ENCODE data around the gene KCNIP3. TPM values are rescaled to one million over a fixed set of nuclear protein-coding genes. Genes with fewer than 3 reads are reported as not detected.

KCNIP3 gene
- total and polyA plus RNA-seq, 4 donors, result 0.26 to 1.1 (median 0.62) TPM

GRCh38 chr2:95261602-95262001 is 35.5 kb upstream of the KCNIP3 start:
- H3K9ac ChIP-seq (ENCODE audit: low read depth in 1 of 2, low read length in 2 of 2), result no peak overlapping the region

GRCh38 chr2:95262896-95263542 is 34.1 kb upstream of the KCNIP3 start:
- Histone ChIP-seq H3K36me3 (ENCODE audit: control insufficient read depth in 4 of 4, insufficient read depth in 3 of 4, low read depth in 1 of 4, low read length in 3 of 4) (no peaks in the 10 kb centered on the region), H3K9ac (ENCODE audit: low read depth in 1 of 2, low read length in 2 of 2) (no peak overlapping the region), H3K4me3 (ENCODE audit: low read depth in 1 of 3, low read length in 3 of 3) (no peak overlapping the region), H3K4me1 (ENCODE audit: control insufficient read depth in 4 of 4, insufficient read depth in 4 of 4, low read length in 3 of 4) (peaks cover 0 to 1% (median under 1%) of the 10 kb centered on the region in 4 donors), H3K27me3 (ENCODE audit: control insufficient read depth in 4 of 4, insufficient read depth in 4 of 4, low read length in 3 of 4) (no peaks in the 10 kb centered on the region), H3K27ac (ENCODE audit: low read depth in 1 of 2, low read length in 2 of 2) (no peak overlapping the region), H3K9me3 (ENCODE audit: control insufficient read depth in 4 of 4, low read length in 3 of 4) (no peaks in the 10 kb centered on the region)
- peak; percentile 21 for DNase-seq (ENCODE audit: low spot score)
- TF ChIP-seq HNF4A (conservative IDR thresholded peaks at IDR 0.05), result no peak
- no peak for TF ChIP-seq RXRA (IDR thresholded peaks at IDR 0.05)
- no peak for TF ChIP-seq TAF1 (conservative IDR thresholded peaks at IDR 0.05)
- no peak for TF ChIP-seq ATF3 (IDR thresholded peaks at IDR 0.05)
- no peak for TF ChIP-seq GABPA (IDR thresholded peaks at IDR 0.05 in 1 of 2, conservative IDR thresholded peaks at IDR 0.05 in 1 of 2)
- TF ChIP-seq HNF4G (IDR thresholded peaks at IDR 0.05), result no peak
- no peak for TF ChIP-seq ZBTB33 (IDR thresholded peaks at IDR 0.05)
- TF ChIP-seq FOXA2 (IDR thresholded peaks at IDR 0.05), result no peak
- TF ChIP-seq RAD21 (IDR thresholded peaks at IDR 0.05), result no peak
- WGBS, result 91% methylated on average over 2 of the region's 2 CpGs

More at GRCh38 chr2:95261602-95262001, 35.5 kb upstream of the KCNIP3 start:
- peak; percentile 27 for DNase-seq (ENCODE audit: low spot score)
- WGBS, result 73% methylated on average over 6 of the region's 6 CpGs
- Histone ChIP-seq H3K4me3 (ENCODE audit: low read depth in 1 of 3, low read length in 3 of 3) (no peak overlapping the region), H3K27ac (ENCODE audit: low read depth in 1 of 2, low read length in 2 of 2) (no peak overlapping the region), H3K9me3 (ENCODE audit: control insufficient read depth in 4 of 4, low read length in 3 of 4) (no peaks in the 10 kb centered on the region), H3K36me3 (ENCODE audit: control insufficient read depth in 4 of 4, insufficient read depth in 3 of 4, low read depth in 1 of 4, low read length in 3 of 4) (no peaks in the 10 kb centered on the region), H3K4me1 (ENCODE audit: control insufficient read depth in 4 of 4, insufficient read depth in 4 of 4, low read length in 3 of 4) (no peaks in the 10 kb centered on the region), H3K27me3 (ENCODE audit: control insufficient read depth in 4 of 4, insufficient read depth in 4 of 4, low read length in 3 of 4) (no peaks in the 10 kb centered on the region)
- TF ChIP-seq HNF4A (conservative IDR thresholded peaks at IDR 0.05), result no peak
- no peak for TF ChIP-seq ATF3 (IDR thresholded peaks at IDR 0.05)

- no peak overlapping the region for H3K9ac ChIP-seq (ENCODE audit: low read depth in 1 of 2, low read length in 2 of 2)
- H3K36me3 ChIP-seq (ENCODE audit: control insufficient read depth in 4 of 4, insufficient read depth in 3 of 4, low read depth in 1 of 4, low read length in 3 of 4), result no peaks in the 10 kb centered on the region
- peaks cover 0 to 4% (median 3%) of the 10 kb centered on the region in 4 donors for H3K4me1 ChIP-seq (ENCODE audit: control insufficient read depth in 4 of 4, insufficient read depth in 4 of 4, low read length in 3 of 4)
- WGBS, result 68% methylated on average over 6 of the region's 6 CpGs
- H3K27me3 ChIP-seq (ENCODE audit: control insufficient read depth in 4 of 4, insufficient read depth in 4 of 4, low read length in 3 of 4), result no peaks in the 10 kb centered on the region
- no peak overlapping the region for H3K4me3 ChIP-seq (ENCODE audit: low read depth in 1 of 3, low read length in 3 of 3)
- H3K27ac ChIP-seq (ENCODE audit: low read depth in 1 of 2, low read length in 2 of 2), result no peak overlapping the region
- no peaks in the 10 kb centered on the region for H3K9me3 ChIP-seq (ENCODE audit: control insufficient read depth in 4 of 4, low read length in 3 of 4)
- TF ChIP-seq REST (IDR thresholded peaks at IDR 0.05) (no peak), ZBTB33 (IDR thresholded peaks at IDR 0.05) (no peak)
- DNase-seq (ENCODE audit: low spot score), result no peak
Measured at GRCh38 chr2:95264624-95265023, 32.5 kb upstream of the KCNIP3 start.

Data from liver (tissue), 9 donors.